NCI-H2227 (cell line): Measurements from ENCODE around the gene HORMAD2.

ENCODE experiments used
- DNase-seq: peaks from one replicate; lab custom pipeline; 2025; ENCODE audit not compliant: unreplicated experiment; lab: John Stamatoyannopoulos, UW

The HORMAD2 gene

DNA sequence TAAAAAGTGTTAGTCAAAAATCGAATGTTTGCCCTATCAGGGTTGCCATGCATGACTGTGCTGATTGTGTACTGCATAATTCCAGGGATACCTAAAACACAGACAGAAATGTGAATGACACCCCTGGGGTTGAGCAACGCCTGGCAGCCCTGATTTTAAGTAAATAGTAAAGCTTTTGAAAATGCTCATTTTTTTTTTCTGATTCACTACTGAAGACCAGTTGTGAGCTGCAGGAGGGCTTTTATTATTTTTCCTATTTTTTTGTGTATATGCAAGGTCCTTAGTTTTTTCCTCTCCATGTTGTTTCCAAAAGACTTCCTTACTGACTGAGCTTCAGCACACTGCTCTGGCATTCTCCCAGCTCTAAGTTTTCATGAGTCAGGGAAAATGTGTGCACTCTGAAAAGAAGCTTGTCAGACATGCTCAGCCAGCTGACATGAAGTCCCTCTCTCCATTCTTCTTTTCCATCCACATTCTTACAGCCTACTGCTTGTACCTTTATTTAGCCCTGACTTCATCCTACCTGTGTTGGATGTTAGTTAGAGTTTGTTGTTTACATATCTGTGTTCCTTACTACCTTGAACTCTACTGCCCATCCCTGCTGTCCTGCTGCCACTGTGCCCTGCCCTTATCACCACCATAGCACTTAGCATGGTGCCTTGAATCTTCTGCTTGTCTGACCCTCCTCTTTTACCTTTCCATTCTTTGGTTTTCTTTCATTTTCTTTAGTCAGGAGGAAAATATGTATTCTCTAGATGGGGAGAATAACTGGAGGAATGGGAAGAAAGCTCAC, 79.5 kb downstream of the HORMAD2 start:
- no peak for DNase-seq

DNA sequence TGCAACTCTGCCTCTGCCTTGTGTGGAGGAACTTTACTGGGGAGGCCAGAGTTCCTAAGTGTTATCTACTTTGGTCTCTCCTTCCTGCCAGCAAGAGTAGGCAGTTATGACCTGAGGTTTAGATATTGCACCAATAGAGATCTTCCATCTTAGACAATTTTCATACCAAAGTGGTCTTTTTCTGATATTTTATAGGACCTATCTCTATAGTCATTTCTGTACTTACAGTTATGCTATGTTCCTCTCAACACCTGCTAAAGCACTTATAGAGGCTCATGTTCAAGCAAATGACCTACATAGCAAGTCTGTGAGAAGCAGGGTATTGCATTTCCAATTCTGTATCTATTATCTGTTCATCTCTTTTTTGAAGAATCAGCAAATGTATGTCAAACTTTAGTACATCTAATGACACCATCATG, 80.8 kb downstream of the HORMAD2 start:
- DNase-seq = no peak

DNA sequence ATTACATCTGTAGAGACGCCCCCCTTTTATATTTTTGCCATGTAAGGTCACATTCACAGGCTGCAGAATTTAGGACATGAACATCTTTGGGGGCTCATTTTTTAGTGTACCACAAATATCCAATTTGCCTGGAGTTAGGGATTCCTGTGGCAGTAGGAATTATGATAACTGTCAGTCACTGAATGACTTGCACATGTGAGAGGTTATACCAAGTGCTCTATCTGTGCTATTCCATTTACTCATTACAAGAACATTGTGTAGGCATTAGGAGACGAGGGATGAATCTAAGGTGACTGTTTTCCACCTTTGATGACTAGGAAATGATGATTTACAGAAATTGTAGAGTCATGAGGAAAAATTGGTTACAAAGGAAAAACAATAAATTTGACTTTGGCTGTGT, 87.0 kb downstream of the HORMAD2 start:
- DNase-seq = no peak

DNA sequence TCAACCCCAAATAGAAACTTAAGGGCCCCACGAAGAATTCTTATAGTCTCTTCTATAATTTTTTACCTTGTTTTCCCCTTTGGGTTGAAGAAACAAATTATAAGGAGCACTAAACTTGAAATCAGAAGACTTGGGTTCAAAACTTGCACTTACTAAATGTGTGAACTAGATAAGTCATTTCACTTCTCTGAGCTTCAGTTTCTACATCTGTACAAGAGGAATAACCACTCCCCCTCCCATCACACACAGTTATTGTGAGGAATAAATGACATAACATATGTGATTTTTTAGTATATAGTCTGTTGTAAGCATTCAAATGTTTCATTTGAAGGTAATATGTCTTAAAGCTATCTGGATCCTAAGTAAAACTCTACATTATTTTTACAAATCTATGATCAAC, 87.5 kb downstream of the HORMAD2 start:
- DNase-seq = no peak

DNA sequence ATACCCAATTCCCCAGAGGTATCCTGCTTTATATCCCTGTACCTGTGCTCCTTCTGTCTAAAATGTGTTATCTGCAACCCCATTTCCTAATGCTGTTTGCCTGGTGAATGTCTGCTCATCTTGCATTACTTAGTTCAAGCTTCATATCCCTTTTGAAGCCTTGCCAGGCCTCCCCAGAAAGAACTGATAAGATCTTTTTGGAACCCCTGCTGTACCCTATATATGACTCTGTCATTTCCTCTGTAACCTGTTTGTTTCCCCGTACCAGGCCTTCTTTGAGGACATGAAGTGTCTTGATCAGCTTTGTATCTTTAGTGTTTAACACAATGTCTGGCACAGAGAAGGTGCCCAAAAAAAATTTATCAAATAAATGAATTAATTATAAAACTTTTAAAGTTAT, 88.7 kb downstream of the HORMAD2 start:
- no peak for DNase-seq

DNA sequence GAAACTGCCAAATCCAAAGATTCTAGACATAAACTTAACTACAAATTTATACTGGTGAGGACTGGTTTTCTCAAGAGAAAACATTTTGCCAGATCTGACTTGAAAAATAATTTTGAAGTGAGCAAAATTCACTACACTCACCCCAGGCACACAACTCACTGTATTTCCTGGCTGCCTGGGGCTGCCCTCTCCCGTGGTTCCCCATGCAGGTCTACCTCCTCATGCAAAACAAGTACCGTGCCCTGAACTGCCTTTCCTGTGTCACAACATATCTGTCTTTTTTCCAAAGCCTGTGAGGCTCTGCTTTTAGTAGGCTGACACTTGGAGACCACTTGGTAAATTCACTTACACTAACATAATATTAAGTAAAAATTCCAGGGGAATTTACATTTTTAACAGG, 89.9 kb downstream of the HORMAD2 start:
- no peak for DNase-seq

DNA sequence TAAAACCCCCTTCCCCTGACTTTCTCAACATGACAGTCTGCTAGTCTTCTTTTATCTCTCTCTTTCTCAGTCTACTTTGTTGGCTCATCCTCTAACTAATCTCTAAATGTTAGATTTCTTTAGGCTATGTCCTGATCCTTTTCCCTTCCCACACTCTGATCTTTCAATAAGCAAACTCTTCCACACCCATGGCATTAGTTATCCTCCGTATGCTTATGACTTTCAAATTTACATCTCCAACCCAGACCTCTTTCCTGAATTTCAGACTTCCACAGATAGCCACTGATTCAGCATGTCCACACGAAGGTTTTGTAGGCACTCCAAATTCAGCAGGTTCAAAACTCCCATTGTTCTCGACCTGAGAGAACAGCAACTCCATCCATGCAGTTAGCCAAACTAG, 90.7 kb downstream of the HORMAD2 start:
- no peak for DNase-seq

DNA sequence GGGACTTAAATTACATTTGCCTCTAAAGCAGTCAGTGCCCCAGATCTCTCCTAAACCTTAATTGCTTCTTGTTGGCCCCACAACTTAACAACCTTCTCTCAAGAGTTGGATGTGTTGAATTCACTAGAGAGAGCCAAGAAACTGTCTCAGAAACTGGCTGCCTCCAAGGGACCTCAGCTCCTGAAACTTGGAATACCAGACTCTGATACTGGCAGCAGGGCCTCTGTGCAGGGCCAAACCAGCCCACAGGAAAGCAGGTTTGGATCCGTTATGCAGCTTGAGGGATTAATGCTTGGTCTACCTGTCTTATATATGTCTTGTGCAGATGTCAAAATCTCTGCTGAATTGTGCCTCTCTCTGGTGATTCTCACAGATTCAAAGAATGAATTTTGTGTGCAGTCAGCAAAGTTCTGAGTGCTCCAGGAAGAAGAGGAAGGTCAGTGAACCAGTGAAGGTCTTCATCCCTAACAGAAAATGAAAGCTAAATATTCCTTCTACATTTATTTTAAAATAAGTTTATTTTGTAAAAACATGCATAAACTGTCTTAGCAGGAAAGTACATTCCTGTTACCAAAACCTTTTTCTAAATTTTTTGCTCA, 95.5 kb downstream of the HORMAD2 start:
- DNase-seq = no peak

DNA sequence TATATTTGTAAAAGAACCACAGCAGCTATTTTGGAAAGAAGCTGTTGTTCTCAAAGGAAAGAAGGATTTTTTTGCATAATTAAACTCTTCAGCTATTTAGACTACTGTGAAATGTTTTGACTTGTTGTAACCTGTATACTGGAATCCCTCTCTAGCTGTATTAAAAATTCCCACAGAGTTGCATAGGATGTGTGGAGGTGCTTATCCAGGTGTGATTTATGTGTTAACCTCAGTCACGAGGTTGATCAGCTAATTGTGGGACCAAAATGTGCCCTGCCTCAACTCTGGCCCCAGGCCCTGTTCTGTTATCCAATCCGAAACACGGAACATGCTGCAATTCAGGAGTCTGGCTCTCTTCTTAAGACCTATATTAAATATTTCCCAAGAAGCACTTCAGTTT, 96.2 kb downstream of the HORMAD2 start:
- DNase-seq = no peak

DNA sequence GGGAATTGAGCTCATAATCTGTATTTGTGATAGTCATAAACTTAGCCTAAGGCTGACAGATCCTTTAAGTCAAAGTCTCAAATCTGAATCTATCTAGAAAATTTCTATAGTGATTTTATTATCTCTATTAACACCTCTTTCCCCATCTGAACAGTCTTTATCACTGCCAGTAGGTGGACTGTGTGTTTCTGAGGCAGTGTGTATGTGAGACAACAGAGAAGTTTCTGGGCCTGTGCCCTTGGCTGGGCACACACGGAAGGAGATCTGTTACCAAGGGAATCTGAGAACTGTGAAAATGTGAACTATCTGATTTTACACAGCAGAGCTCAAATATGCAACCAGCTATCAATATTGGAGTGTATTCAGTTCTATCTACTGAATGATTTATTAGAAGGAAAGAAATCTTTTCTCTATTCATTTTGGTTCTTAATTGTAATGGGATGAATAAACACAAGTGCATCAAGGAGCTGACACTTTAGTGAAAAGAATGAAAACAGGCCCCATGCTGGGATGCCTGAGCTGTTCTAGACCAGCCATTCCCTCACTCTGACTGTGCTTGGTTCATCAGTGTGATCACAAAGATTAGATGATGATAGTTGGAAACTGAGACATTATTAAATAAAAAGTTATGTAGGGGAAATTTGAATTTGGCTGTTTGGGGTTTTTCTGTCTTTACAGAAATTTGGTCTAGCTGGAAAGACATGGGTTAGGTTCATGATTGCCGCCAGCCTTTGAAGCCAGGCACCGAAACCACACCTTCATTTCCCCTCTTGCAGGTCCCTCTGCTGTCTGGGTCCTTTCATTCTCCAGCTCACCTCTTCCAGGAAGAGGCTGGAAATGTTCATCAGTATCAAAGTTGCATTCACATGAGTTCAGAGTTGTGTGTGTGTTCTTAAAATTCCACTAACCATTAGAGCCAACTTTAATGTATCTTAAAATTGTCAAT, 98.2 kb downstream of the HORMAD2 start:
- no peak for DNase-seq

DNA sequence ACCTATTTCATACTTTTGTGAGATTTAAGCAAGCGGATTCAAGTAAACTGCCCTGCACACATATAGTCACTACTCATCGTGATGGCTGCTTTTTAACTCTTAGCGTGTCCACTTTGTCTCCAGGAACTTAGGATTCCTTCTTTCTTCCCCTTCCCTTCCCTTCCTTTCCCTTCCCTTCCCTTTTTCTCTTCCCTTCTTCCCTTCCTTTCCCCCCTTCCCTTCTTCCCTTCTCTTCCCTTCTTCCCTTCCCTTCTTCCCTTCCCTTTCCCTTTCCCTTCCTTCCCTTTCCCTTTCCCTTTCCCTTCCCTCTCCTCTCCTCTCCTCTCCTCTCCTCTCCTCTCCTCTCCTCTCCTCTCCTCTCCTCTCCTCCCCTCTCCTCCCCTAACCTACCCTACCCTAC, 100.4 kb downstream of the HORMAD2 start:
- no peak for DNase-seq

DNA sequence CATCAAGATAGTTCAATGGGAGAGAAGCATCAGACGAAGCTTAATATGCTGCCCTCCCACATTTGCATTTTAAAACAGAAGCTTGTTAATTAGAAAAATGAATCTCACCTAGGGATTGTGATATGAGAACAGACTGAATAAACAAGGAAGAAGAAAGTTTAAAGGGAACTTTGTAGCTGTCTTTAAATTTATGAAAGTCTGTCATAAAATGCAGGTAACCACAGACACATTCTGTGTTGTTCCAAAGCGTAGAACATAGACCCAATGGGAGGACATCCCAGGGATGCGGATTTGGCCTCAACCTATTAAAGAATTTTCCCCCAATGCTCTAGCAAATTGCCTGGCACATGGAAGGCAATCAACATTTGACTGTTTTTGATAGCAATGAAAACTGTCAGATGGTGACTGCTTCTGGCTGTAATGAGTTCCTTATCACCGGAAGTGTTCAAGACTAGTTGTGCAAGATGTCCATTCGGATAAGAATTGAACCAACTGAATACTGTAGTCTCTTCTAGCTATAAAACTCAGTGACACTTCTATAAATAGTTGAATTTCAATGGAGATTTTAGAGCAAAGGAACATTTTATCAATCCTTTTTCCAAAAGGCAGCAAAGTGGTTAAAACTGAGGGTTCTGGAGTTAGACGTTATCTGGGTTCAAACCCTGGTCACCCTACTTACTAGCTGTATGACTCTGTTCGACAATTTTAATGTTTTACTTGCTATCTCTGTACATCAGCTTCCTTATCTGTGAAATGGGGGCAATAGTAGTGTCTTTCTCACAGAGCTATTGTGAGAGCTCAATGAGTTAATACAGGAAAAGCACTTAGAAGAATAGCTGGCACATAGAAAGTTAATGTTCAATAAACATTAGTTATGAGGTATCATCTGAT, 101.4 kb downstream of the HORMAD2 start:
- no peak for DNase-seq

DNA sequence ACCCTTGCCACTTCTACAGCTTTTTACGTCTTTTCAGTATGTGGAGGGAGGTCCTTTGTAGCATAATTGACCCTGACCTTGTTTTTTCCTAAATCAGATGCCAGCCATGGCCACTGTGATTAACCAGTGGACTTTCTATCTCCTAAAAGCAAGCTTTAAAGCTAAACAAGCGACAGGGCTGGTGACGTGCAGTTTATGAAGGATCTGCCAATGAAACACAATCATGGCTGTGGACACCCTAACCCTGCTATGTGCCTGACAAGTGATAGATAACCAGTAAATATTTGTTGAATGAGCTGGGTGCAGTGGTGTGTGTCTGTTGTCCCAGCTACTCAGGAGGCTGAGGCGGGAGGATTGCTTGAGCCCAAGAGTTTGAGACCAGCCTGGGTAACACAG, 102.1 kb downstream of the HORMAD2 start:
- DNase-seq = no peak

DNA sequence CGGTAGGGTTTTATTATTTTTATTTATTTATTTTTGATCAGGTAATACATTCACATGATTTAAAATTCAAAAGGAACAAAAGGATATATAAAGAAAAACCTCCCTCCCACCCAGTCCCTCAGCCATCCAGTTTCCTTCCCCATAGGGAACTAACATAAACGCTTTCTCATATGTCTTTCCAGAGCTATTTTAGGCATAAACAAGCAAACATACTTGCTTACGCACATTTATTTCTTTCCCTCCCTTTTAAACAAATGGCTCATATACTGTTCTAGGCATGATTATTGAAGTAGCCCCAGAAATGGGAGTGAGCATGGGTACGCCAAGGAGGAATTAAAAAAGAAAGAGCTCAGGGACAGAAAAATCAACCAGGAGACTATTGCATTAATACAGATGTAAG, 102.6 kb downstream of the HORMAD2 start:
- DNase-seq = no peak

DNA sequence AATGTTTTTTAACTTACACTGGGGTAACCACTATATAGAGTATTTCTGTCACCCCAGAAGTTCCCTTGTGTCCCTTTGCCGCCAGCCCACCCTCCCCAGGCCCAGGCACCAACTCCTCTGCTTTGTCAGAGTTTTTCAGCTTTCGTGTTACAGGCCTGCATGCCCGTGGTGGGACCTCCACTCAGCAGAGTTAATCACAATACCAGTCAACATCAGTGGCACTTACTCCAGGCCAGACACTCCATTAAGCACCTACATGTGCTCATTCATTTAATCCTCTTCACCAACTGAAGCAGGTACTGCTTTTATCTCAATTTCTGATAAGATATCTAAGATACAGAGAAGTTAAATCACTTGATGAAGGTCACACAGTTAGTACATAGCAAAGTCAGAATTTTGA, 103.0 kb downstream of the HORMAD2 start:
- DNase-seq = no peak

DNA sequence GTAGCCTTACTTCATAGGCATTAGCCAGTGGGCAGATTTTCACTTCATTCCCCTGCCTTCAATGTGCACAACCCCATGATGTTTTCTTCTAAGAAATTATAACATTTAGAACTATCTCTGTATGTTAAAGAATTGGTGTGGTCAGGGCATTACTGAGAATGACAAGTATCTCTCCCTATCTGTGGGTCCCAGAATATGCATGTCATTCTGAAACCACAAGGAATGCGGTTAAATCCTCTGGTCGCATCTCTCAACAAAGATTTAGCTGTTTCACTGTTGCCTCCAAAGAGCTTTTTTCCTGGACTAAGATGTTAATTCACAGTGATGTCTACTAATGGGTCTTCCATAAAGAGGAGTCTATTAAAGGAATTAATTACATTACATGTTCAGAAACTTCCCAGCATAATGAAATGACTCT, 103.6 kb downstream of the HORMAD2 start:
- no peak for DNase-seq

DNA sequence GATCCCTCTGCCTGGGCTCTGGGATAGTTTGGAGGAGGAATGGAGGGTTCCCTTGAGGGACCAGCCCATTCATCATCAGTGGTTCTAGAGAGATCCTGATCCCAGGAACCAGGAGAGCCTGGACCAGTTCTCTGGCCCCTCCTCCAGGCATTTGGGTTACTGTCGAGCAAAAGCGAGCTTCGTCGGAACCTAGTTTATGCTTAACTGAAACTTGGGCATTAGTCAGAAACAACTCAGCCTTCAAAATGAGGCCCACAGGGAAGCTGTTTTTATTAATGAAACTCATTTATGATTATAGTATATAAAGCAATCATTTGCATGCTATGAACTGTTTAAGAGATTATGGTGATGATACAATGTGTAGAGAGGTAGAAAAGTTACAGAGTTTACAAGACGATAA, 104.9 kb downstream of the HORMAD2 start:
- no peak for DNase-seq

DNA sequence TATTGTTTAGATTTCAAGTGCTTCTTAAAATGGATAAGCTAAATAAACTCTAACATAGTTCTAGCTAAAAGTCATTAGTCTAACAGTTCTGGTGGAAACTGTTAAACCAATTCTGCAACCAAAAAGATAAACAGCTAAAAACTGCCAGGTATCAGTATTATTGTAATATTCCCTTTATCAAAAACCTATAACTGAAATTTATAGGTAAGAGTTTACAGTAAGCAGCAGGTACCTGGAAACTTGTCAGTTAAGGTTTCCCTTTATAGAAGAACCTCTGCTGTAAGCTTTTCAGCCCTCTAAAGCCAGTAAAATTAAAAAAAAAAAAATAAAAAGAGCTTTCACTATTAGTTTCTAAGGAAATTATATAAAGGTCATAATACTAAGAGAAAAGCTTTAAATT, 105.3 kb downstream of the HORMAD2 start:
- no peak for DNase-seq

DNA sequence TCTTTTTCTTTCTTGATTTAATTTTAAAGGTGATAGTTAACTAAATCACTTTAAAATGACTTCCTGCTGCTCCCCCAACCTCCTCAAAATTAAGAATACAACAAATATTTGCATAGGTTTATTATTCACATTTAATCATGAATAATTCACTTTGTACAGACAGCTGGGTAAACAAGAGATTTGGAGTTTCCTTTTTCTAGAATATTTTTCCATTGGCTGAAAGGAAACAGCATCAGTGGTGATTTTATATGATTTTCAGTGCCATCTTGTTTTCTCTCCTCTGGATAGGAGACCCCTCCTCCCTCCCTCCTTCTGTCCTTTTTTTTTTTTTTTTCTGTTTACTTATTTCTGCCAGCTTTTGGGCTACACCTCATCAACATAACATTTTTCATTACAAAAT, 105.8 kb downstream of the HORMAD2 start:
- DNase-seq = no peak

DNA sequence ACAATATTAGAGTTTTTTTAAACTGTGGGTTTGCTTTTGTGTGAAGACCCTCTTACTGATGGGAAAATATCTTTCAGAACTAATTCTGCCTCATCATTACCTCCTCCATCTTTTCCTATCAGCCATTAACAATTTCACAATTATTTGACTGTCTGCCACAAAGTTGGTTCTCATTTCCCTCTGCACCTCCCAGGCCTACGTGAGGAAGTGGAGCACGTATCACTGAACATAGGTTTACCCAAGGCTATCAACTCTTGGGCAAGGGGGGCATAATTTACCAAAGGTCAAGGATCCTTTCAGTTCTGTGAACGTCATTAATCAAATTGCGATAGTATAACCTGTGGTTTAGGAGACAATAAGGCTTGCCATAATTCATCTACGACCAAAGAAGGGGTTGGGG, 106.2 kb downstream of the HORMAD2 start:
- DNase-seq = peak; percentile 2

DNA sequence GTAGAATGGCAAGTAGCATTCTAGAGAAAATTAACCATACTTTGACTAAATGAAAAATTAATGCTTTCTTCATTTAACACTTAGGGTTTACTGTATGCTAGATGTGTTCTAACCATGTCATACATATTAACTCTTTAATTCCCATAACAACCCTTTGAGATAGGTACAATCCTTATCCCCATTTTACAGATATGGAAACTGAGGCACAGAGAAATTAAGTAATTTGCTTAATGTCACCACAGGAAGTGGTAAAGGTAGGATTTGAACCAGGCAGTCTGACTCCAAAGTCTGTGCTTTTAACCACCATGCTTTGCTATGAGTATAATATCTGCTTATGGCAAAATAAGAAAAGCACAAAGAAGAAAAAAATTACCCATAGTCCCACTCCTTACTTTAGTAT, 106.8 kb downstream of the HORMAD2 start:
- DNase-seq = no peak
